ENCODE data around the gene CTIF. TPM values are rescaled to one million over a fixed set of nuclear protein-coding genes. Genes with fewer than 3 reads are reported as not detected.
"Not testable (repeated sequence)": the region's sequence is repeated elsewhere in the genome, so short reads cannot be mapped to it uniquely, and the experiment has no call there.

Gene CTIF
- total RNA-seq, 1 donor from 2014 or later = 24.9 TPM

GRCh38 chr18:48700446-48700845, 161.6 kb downstream of the CTIF start:
- DNase-seq (ENCODE audit: low read depth) = no peak

- DNase-seq (ENCODE audit: low read depth) = no peak
These were observed 163.7 kb downstream of the CTIF start for GRCh38 chr18:48702346-48703027.

DNA sequence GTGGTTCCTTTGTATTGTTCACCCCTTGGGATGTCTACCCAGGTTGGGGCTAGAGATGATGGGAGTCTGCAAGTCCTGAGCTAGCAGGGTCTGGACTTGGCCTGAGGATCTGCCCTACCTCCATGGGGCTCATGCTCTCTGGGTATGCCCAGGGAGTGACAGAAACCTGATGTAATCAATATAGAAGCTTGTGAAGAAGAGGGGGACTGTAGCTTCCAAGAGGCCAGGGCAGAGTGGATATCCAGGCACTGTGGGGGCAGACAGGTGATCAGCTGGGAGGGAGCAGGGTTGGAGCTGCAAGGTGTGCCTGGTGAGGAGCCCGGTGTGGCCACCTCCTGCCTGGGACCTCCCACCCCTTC, 164.2 kb downstream of the CTIF start:
- no peak for DNase-seq (ENCODE audit: low read depth)

DNA sequence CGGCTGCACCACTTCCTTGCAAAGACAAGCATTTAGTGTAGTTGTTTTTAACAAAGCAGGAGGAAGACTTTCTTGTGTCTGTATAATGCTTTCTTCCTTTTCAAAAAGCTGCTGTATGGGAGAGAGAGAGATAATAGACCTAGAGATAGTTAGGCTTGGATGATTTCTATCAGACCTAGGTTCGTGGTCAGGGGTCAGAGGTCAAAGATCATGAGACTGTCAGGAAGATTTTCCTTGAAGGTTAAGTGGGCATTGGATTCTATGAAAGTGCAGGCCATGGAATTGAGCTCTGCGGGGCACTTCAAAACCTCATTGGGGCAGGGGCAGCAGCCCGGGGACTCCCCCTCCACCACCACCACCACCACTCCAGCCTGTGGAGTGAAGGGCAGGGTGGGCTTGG, 164.6 kb downstream of the CTIF start:
- no peak for DNase-seq (ENCODE audit: low read depth)

- DNase-seq (ENCODE audit: low read depth) = no peak
These were observed 166.2 kb downstream of the CTIF start for GRCh38 chr18:48705043-48705442.

DNA sequence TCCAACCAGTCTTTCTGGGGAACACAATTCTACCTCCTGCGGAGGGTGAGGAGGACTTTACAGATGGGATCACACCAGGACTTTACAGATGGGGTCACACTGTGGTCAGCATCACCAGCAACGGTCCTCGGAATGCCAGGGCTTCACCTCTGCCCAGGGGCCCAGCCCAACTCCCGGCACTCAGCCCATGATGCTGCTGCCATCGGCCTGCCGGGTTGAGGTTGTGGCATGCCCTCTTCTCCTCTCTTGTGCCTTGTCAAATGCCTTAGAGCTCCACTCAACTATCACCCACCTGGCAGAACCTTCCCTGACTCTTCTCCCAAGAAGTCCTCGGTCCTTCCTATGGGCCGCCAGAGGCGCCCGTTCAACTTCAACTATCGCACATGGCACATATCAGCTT, 166.7 kb downstream of the CTIF start:
- DNase-seq (ENCODE audit: low read depth) = no peak

DNA sequence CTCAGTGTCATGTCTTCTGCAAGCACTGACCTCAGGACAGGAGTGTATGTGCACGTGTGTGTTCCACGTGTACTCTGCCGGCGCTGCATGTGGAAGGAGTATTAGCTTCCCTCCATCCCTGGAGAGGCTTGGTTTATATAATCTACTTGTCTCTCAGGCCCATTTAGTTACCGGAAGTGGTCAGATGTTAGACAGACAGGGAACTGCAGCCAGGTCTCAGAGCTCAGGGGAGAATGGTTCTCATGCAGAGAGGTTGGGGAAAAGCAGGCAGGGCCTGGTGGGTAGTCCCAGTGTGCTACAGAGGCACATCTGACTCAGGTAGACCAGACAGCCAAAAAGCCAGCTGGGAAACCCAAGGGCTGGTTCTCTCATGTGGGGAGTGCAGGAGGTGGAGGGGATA, 167.9 kb downstream of the CTIF start:
- DNase-seq (ENCODE audit: low read depth) = no peak

- DNase-seq (ENCODE audit: low read depth) = no peak
These were observed 168.9 kb downstream of the CTIF start for GRCh38 chr18:48707636-48708296.

- no peak for DNase-seq (ENCODE audit: low read depth)
These were observed 170.0 kb downstream of the CTIF start for GRCh38 chr18:48708807-48709206.

DNA sequence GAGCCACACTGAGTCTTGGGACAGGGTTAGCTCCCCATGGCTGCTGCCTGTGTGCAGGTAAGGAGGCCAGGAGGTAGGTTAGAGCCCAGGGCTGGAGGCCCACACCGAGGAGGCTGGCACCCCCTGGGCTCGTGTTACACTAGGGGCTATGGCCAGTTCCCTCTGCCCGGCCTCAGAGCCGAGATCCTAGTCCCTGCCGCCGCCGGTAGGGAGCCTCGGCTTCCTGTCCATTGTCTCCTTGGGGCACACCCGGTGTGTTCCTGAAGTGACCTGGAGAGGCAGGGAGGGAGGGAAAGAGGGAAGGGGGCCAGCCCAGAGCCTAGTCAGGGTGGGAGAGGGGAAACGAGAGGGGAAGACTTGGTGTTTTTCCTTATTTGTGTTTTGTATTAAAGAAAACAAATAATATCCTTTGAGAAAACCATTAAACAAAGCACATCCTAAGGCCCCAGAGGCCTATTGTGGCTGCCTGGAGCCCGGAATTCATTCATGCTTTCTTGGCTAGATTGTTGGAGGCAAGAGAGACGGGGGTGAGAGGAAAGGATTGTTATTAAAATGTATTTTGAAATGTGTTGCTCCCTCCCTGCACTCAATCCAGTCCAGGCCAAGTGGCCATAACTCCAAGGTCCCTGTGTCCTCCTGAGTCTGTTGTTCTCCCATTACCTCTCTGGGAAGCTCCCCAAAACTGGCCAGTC, 170.7 kb downstream of the CTIF start:
- DNase-seq (ENCODE audit: low read depth) = no peak

DNA sequence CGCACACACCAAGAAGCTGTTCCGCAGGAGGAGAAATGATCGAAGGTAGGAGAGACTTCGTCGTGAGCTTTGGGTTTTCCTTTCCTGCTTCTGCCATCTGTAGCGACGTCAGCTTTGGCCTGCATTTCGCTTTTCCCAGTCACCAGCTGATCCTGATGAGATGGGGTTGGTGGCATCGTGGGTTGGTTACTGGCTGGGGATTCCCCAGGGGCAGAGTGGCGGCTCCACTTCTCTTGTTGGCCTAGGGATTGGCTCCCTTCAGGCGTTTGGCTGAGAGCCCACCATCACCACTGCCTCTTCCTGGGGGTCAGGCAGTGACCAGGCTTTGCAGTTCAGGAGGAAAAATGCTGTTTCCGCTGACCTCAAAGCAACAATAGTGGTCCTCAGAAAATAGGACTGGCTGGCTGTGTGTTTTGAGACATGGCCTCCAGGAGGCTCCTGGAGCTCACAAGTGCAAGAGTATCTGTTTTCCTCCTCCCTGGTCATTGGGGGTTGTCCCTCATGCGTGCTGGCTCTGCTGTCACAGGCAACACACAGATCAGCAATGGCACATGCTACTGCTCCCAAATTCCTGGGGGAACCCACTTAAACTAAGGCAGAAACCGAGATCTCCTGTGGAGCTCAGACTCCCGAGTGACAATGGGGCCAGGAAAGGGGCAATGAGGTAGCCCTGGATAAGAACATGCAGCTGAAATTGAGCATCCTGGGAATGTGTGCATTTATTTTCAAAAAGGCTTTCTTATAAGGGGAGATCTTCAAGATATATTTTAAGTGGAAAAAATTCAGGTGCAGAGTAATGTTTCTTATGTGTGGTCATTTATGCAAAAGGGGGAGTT, 173.0 kb downstream of the CTIF start:
- peak; percentile 56 for DNase-seq (ENCODE audit: low read depth)

DNA sequence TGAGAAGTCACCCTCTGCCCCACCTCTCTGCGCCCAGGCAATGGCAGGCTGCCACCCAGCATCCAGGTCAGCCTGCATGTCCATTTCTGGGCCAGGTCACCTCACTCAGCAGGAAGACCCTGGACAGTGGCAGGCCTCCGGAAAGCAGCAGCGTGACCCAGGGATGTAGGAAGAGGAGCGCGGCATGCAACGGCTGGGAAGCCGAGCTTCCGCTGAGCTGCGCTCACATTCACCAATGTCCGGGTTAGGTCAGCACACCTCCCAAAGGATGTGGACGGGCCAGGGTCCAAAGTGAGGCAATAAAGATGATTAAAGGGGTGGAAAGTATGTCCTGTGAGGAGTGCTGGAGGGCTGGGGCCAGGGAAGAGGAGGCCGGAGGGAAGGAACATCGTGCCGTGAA, 174.5 kb downstream of the CTIF start:
- no peak for DNase-seq (ENCODE audit: low read depth)

DNA sequence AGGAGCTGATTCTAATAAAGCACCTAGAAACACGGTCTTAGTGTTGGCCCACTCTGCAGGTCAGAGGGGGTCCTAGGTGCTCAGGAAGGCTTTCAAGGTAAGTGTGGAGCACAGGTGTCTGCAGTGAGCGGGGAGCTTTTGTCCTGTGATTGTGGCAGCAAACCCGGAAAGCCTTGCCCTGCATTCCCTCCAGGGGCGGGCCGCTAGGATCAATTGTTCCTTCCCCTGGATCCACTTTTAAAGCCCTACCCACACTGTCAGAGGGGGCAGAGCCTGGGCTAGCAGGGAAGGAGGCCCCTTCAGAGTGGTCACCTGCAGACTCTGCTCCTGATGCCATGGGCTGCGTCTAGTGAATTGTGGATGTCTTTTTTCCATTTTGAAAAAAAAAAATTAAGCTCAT, 176.0 kb downstream of the CTIF start:
- no peak for DNase-seq (ENCODE audit: low read depth)

DNA sequence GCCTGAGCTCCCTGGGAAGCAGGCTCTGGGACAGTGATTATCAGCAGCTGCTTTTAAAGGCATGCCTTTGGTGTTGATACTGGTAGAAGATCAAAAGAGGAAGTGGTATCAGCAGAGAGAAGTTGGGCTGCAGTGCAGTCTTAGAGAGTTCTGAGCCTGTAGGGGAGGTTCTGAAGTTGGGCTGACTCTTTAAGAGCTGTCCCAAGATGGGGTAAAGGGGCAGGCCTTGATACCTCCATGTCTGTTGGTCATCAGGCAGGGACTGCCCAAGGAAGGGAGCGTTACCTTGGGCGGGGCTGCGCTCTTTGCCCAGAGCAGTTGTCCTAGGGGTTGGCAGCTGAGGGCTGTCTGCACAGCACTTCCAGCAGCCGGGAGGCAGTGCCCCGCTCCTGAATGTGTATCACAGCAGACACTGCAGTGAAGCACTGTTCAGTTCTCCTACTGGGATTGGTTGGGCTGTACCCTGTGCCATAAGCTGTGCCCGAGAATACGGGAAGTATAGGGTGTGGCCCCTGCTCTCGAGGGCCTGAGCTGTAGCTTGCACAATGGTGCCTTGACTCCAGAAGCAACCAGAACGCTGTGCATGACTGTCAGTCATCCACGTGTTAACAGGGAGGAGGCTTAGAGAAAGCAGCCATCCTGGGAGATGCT, 177.0 kb downstream of the CTIF start:
- no peak for DNase-seq (ENCODE audit: low read depth)

DNA sequence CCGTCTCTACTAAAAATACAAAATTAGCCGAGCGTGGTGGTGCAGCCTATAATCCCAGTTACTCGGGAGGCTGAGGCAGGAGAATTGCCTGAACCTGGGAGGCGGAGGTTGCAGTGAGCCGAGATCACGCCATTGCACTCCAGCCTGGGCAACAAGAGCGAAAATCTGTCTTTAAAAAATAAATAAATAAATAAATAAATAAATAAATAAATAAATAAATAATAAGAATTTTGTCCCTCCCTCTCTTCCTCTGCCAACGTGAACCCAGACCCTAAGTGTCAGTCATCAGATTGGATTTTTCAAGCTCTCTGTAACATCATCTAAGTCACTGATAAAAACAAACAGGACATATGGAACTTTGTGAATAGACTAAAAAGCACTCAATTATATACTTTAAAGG, 178.4 kb downstream of the CTIF start:
- DNase-seq (ENCODE audit: low read depth) = not testable (repeated sequence)

DNA sequence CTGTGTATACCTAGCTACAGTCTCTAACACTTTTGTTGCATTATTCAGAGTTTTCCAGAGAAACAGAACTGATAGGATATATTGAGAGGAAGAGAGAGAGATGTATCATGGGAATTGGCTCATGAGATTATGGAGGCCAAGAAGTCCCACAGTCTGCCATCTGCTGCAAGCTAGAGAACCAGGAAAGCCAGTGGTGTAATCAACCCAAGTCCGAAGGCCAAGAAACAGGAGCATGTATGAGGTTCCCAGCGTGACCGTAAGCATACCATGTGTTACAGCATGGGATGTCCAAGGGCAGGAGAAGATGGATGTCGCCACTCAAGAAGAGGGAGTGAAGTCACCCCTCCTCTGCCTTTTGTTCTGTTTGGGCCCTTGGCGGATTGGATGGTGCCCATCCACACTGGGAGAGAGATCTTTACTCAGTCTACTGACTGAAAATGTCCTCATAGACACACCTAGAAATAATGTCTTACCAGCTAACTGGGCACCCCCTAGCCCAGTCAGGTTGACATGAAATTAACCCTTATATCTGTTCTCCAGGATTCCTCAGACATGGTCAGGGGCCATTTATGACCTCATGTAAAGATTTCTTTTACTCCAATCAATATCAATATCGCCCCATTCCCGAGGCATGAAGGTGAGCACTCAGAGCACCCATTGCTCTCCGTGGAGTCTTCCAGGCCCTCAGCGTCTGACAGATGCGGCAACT, 179.6 kb downstream of the CTIF start:
- no peak for DNase-seq (ENCODE audit: low read depth)

GRCh38 chr18:48719388-48719787, 180.6 kb downstream of the CTIF start:
- no peak for DNase-seq (ENCODE audit: low read depth)

DNA sequence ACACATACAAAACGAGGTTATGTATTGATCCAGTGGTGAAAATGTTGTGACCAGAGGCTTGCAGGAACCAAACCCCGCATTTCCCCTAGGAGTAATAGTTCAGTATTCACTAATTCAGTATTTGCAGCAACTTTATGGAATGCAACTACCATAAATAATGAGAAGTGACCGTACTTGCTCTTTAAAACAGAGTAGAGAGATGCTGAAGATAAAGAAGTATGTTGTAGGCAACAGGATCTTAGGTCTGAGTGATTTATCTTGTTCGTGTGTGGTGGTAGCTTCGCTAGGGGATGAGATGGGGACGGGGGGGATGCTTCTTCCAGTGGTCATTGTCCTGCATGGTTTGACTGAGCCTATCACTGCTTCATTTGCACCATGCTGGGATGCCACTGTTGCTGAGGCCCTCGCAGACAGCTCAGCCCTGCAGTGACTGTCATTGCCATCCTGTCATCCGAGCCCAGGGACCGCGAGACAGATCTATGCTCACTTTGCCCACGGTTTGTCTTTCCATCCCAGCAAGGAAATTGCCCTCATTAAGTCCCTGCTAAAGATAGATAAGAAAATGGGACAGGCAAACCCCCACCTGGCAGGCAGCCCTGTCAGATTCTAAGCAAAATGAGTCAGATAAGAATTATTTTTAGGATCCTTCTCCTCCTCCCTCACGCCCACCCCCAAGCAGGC, 181.3 kb downstream of the CTIF start:
- DNase-seq (ENCODE audit: low read depth) = peak; percentile 55

DNA sequence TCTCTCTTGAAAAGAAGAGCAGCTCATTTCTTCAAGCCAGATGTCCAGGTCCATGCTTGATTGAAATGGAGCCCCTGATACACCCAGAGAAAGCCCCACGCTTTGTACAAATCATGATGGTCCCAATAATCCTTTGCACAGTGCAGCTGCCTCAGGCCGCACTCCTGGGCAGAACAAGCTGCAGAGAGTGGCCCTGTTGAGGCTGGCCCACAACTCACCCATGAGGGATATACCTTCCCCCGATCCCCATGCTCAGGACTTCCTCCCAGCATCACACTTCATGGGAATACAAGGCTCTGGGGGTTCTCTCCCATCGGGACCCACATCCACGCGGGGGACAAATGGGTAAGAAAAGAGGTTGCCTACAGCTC, 181.8 kb downstream of the CTIF start:
- no peak for DNase-seq (ENCODE audit: low read depth)

GRCh38 chr18:48721312-48721711, 182.5 kb downstream of the CTIF start:
- no peak for DNase-seq (ENCODE audit: low read depth)

Data from myocyte (in vitro differentiated cells).